Measurements from ENCODE around the gene ZSCAN31. TPM values are rescaled to one million over a fixed set of nuclear protein-coding genes. Genes with fewer than 3 reads are reported as not detected.
"Not testable (repeated sequence)": the region's sequence is repeated elsewhere in the genome, so short reads cannot be mapped to it uniquely, and the experiment has no call there.

The ZSCAN31 gene
- total and polyA plus RNA-seq, 4 experiments from 2014 or later: 0.73 to 1.2 (median 0.91) TPM

- no peak overlapping the region for H3K27ac ChIP-seq (ENCODE audit: low read depth, low read length)
- Mint-ChIP-seq H3K4me3 (no peak overlapping the region), H3K27me3 (peaks cover 3 to 8% of the 10 kb centered on the region in 2 donors), H3K27ac (no peak overlapping the region), H3K9me3 (peaks cover 5 to 41% (median 31%) of the 10 kb centered on the region in 8 donors), H3K36me3 (peaks cover 19% of the 10 kb centered on the region in 2 donors), H3K4me1 (no peaks in the 10 kb centered on the region)
- CTCF ChIA-PET (ENCODE audit: partially characterized antibody): interaction anchor here (2.1 kb wide), 1 partner anchor 10 kb away, joined by 5 read pairs; no protein-coding TSS in a partner anchor
- peaks cover 0 to 6% of the 10 kb centered on the region in 2 donors for H3K9me3 ChIP-seq (ENCODE audit: control insufficient read depth in 1 of 2, low read length in 2 of 2)
- DNase-seq: no peak
- H3K4me3 ChIP-seq (ENCODE audit: low read length in 2 of 2): no peak overlapping the region
- intact Hi-C loops (cut with micrococcal nuclease): no loop called here
- H3K27me3 ChIP-seq (ENCODE audit: insufficient read depth, low read length): no peaks in the 10 kb centered on the region
- H3K4me1 ChIP-seq (ENCODE audit: insufficient read depth, low read length): no peaks in the 10 kb centered on the region
- POLR2A ChIA-PET (ENCODE audit: partially characterized antibody): no interaction called here
- no peaks in the 10 kb centered on the region for H3K36me3 ChIP-seq (ENCODE audit: insufficient read depth, low read length)
Observed at GRCh38 chr6:28323813-28324424, 12.0 kb downstream of the ZSCAN31 start.

- Histone ChIP-seq H3K27me3 (ENCODE audit: insufficient read depth, low read length) (no peaks in the 10 kb centered on the region), H3K36me3 (ENCODE audit: insufficient read depth, low read length) (no peaks in the 10 kb centered on the region), H3K4me1 (ENCODE audit: insufficient read depth, low read length) (no peaks in the 10 kb centered on the region), H3K4me3 (ENCODE audit: low read length in 2 of 2) (no peak overlapping the region), H3K27ac (ENCODE audit: low read depth, low read length) (no peak overlapping the region), H3K9me3 (ENCODE audit: control insufficient read depth in 1 of 2, low read length in 2 of 2) (peaks cover 0 to 6% of the 10 kb centered on the region in 2 donors)
- no peak for DNase-seq
- Mint-ChIP-seq H3K27me3 (peaks cover 5 to 10% of the 10 kb centered on the region in 2 donors), H3K4me1 (no peaks in the 10 kb centered on the region), H3K9me3 (peaks cover 5 to 31% (median 20%) of the 10 kb centered on the region in 8 donors), H3K36me3 (peaks cover 13 to 15% of the 10 kb centered on the region in 2 donors), H3K27ac (no peak overlapping the region), H3K4me3 (no peak overlapping the region)
- intact Hi-C loops (cut with micrococcal nuclease): no loop called here
- ChIA-PET POLR2A (ENCODE audit: partially characterized antibody) (no interaction called here), CTCF (ENCODE audit: partially characterized antibody) (no interaction called here)
Observed at GRCh38 chr6:28322661-28323060, 13.3 kb downstream of the ZSCAN31 start.

- H3K27ac Mint-ChIP-seq; H3K27me3 ChIP-seq (ENCODE audit: insufficient read depth, low read length); H3K9me3 ChIP-seq (ENCODE audit: control insufficient read depth in 1 of 2, low read length in 2 of 2); H3K4me1 ChIP-seq (ENCODE audit: insufficient read depth, low read length); H3K36me3 ChIP-seq (ENCODE audit: insufficient read depth, low read length); H3K9me3 Mint-ChIP-seq; H3K36me3 Mint-ChIP-seq; CTCF ChIA-PET (ENCODE audit: partially characterized antibody); intact Hi-C loops (cut with micrococcal nuclease); H3K4me3 Mint-ChIP-seq; H3K4me3 ChIP-seq (ENCODE audit: low read length in 2 of 2); POLR2A ChIA-PET (ENCODE audit: partially characterized antibody); H3K4me1 Mint-ChIP-seq; H3K27ac ChIP-seq (ENCODE audit: low read depth, low read length); DNase-seq: not testable (repeated sequence)
- H3K27me3 Mint-ChIP-seq: peaks cover 14 to 19% of the 10 kb centered on the region in 2 donors
Observed at GRCh38 chr6:28317866-28318265, 18.1 kb downstream of the ZSCAN31 start.

- peaks cover 0 to 3% of the 10 kb centered on the region in 2 donors for H3K36me3 Mint-ChIP-seq
- H3K9me3 Mint-ChIP-seq: peaks cover 0 to 2% (median 0%) of the 10 kb centered on the region in 8 donors
- no peaks in the 10 kb centered on the region for H3K9me3 ChIP-seq (ENCODE audit: control insufficient read depth in 1 of 2, low read length in 2 of 2)
- H3K27ac Mint-ChIP-seq: no peak overlapping the region
- DNase-seq: no peak
- no peaks in the 10 kb centered on the region for H3K4me1 Mint-ChIP-seq
- CTCF ChIA-PET (ENCODE audit: partially characterized antibody): no interaction called here
- no peak overlapping the region for H3K4me3 ChIP-seq (ENCODE audit: low read length in 2 of 2)
- peaks cover 25 to 26% of the 10 kb centered on the region in 2 donors for H3K27me3 Mint-ChIP-seq
- no peaks in the 10 kb centered on the region for H3K4me1 ChIP-seq (ENCODE audit: insufficient read depth, low read length)
- H3K4me3 Mint-ChIP-seq: no peak overlapping the region
- no peaks in the 10 kb centered on the region for H3K36me3 ChIP-seq (ENCODE audit: insufficient read depth, low read length)
- POLR2A ChIA-PET (ENCODE audit: partially characterized antibody): no interaction called here
- H3K27ac ChIP-seq (ENCODE audit: low read depth, low read length): no peak overlapping the region
- intact Hi-C loops (cut with micrococcal nuclease): no loop called here
- H3K27me3 ChIP-seq (ENCODE audit: insufficient read depth, low read length): peaks cover 3% of the 10 kb centered on the region
Observed at GRCh38 chr6:28315628-28316027, 20.3 kb downstream of the ZSCAN31 start.

DNA sequence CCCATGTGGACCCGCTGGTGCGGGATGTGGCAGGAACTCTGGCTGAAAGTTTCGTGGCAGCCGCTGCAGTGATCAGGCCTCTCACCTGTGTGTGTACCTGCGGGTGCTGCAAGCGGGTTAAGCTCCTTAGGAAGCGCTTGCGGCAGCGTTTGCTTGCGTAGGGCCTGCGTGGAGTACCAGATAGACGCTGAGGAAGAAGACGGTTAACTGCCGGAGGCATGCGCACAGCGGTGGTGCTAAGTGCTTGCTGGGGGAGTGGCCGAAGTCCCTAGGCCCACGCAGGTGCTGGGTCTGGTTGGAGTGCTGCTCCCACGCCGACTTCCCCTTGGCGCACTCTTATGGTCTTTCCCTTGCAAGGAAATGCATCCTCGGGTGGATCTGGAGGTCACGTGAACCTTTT, 23.0 kb downstream of the ZSCAN31 start:
- peaks cover 0 to 3% of the 10 kb centered on the region in 2 donors for H3K36me3 Mint-ChIP-seq
- H3K9me3 ChIP-seq (ENCODE audit: control insufficient read depth in 1 of 2, low read length in 2 of 2): no peaks in the 10 kb centered on the region
- H3K4me1 ChIP-seq (ENCODE audit: insufficient read depth, low read length): no peaks in the 10 kb centered on the region
- H3K4me1 Mint-ChIP-seq: no peaks in the 10 kb centered on the region
- no peak overlapping the region for H3K27ac ChIP-seq (ENCODE audit: low read depth, low read length)
- peaks cover 0 to 2% (median 0%) of the 10 kb centered on the region in 8 donors for H3K9me3 Mint-ChIP-seq
- intact Hi-C loops (cut with micrococcal nuclease): loop anchor here (2.0 kb wide), 1 partner anchor 72 kb away; no protein-coding TSS in a partner anchor
- H3K4me3 Mint-ChIP-seq: no peak overlapping the region
- no peak for DNase-seq
- H3K36me3 ChIP-seq (ENCODE audit: insufficient read depth, low read length): no peaks in the 10 kb centered on the region
- ChIA-PET CTCF (ENCODE audit: partially characterized antibody) (interaction anchor here (0.7 kb wide), 2 partner anchors 61 to 168 kb away, joined by 3 read pairs; partner anchors contain the start of gene ZKSCAN4), POLR2A (ENCODE audit: partially characterized antibody) (no interaction called here)
- H3K4me3 ChIP-seq (ENCODE audit: low read length in 2 of 2): no peak overlapping the region
- H3K27me3 Mint-ChIP-seq: peaks cover 25 to 30% of the 10 kb centered on the region in 2 donors
- no peak overlapping the region for H3K27ac Mint-ChIP-seq
- peaks cover 3% of the 10 kb centered on the region for H3K27me3 ChIP-seq (ENCODE audit: insufficient read depth, low read length)

GRCh38 chr6:28311139-28311823, 24.7 kb downstream of the ZSCAN31 start:
- DNase-seq: no peak
- Mint-ChIP-seq H3K4me1 (no peaks in the 10 kb centered on the region), H3K27ac (no peak overlapping the region), H3K4me3 (no peak overlapping the region), H3K27me3 (peaks cover 20 to 28% of the 10 kb centered on the region in 2 donors), H3K36me3 (peaks cover 0 to 3% of the 10 kb centered on the region in 2 donors), H3K9me3 (peaks cover 0 to 3% (median 0%) of the 10 kb centered on the region in 8 donors)
- ChIA-PET CTCF (ENCODE audit: partially characterized antibody) (no interaction called here), POLR2A (ENCODE audit: partially characterized antibody) (no interaction called here)
- no peak overlapping the region for H3K4me3 ChIP-seq (ENCODE audit: low read length in 2 of 2)
- H3K27ac ChIP-seq (ENCODE audit: low read depth, low read length): no peak overlapping the region
- no peaks in the 10 kb centered on the region for H3K4me1 ChIP-seq (ENCODE audit: insufficient read depth, low read length)
- peaks cover 3% of the 10 kb centered on the region for H3K27me3 ChIP-seq (ENCODE audit: insufficient read depth, low read length)
- intact Hi-C loops (cut with micrococcal nuclease): no loop called here
- no peaks in the 10 kb centered on the region for H3K9me3 ChIP-seq (ENCODE audit: control insufficient read depth in 1 of 2, low read length in 2 of 2)
- no peaks in the 10 kb centered on the region for H3K36me3 ChIP-seq (ENCODE audit: insufficient read depth, low read length)

GRCh38 chr6:28306363-28306762, 29.6 kb downstream of the ZSCAN31 start:
- H3K27me3 ChIP-seq (ENCODE audit: insufficient read depth, low read length); H3K36me3 ChIP-seq (ENCODE audit: insufficient read depth, low read length); H3K9me3 ChIP-seq (ENCODE audit: control insufficient read depth in 1 of 2, low read length in 2 of 2); H3K4me3 Mint-ChIP-seq; H3K27me3 Mint-ChIP-seq; POLR2A ChIA-PET (ENCODE audit: partially characterized antibody); H3K9me3 Mint-ChIP-seq; DNase-seq; H3K36me3 Mint-ChIP-seq; CTCF ChIA-PET (ENCODE audit: partially characterized antibody); H3K27ac Mint-ChIP-seq; H3K4me3 ChIP-seq (ENCODE audit: low read length in 2 of 2); intact Hi-C loops (cut with micrococcal nuclease); H3K27ac ChIP-seq (ENCODE audit: low read depth, low read length): not testable (repeated sequence)
- H3K4me1 ChIP-seq (ENCODE audit: insufficient read depth, low read length): peaks cover 15% of the 10 kb centered on the region
- peaks cover 11 to 16% (median 14%) of the 10 kb centered on the region in 4 donors for H3K4me1 Mint-ChIP-seq

Measured in CD4-positive, alpha-beta memory T cell (primary cell).